ENCODE measurements around the gene CGNL1.

CGNL1 gene

GRCh38 chr15:57551715-57552677 is 175.7 kb downstream of the CGNL1 start:
- TF ChIP-seq REST (IDR thresholded peaks at IDR 0.05; ENCODE audit: insufficient read depth in 1 of 2, low read depth in 2 of 2, low read length in 2 of 2) (no peak), POLR2AphosphoS5 (IDR thresholded peaks at IDR 0.05; ENCODE audit: low read depth, low read length) (no peak), FOXP2 (optimal IDR thresholded peaks at IDR 0.05; ENCODE audit: borderline replicate concordance, extremely low read depth, extremely low read length, insufficient read depth) (no peak), TAF1 (IDR thresholded peaks at IDR 0.05; ENCODE audit: borderline replicate concordance, insufficient read depth, low read length) (no peak)

- TF ChIP-seq TAF1 (IDR thresholded peaks at IDR 0.05; ENCODE audit: borderline replicate concordance, insufficient read depth, low read length) (no peak), SIN3A (IDR thresholded peaks at IDR 0.05; ENCODE audit: borderline replicate concordance, insufficient read depth, low read length) (no peak), REST (IDR thresholded peaks at IDR 0.05; ENCODE audit: insufficient read depth in 1 of 2, low read depth in 2 of 2, low read length in 2 of 2) (no peak), FOXP2 (optimal IDR thresholded peaks at IDR 0.05; ENCODE audit: borderline replicate concordance, extremely low read depth, extremely low read length, insufficient read depth) (no peak), POLR2AphosphoS5 (IDR thresholded peaks at IDR 0.05; ENCODE audit: low read depth, low read length) (no peak)
Observed at GRCh38 chr15:57552678-57553334, 176.5 kb downstream of the CGNL1 start.

- no peak for TF ChIP-seq TAF1 (IDR thresholded peaks at IDR 0.05; ENCODE audit: borderline replicate concordance, insufficient read depth, low read length)
- TF ChIP-seq REST (IDR thresholded peaks at IDR 0.05; ENCODE audit: insufficient read depth in 1 of 2, low read depth in 2 of 2, low read length in 2 of 2), result no peak
- TF ChIP-seq POLR2AphosphoS5 (IDR thresholded peaks at IDR 0.05; ENCODE audit: low read depth, low read length), result no peak
- no peak for TF ChIP-seq SIN3A (IDR thresholded peaks at IDR 0.05; ENCODE audit: borderline replicate concordance, insufficient read depth, low read length)
- no peak for TF ChIP-seq FOXP2 (optimal IDR thresholded peaks at IDR 0.05; ENCODE audit: borderline replicate concordance, extremely low read depth, extremely low read length, insufficient read depth)
Observed at GRCh38 chr15:57553526-57553925, 177.2 kb downstream of the CGNL1 start.

GRCh38 chr15:57554063-57554811 is 177.9 kb downstream of the CGNL1 start:
- TF ChIP-seq TAF1 (IDR thresholded peaks at IDR 0.05; ENCODE audit: borderline replicate concordance, insufficient read depth, low read length) (no peak), POLR2AphosphoS5 (IDR thresholded peaks at IDR 0.05; ENCODE audit: low read depth, low read length) (no peak), REST (IDR thresholded peaks at IDR 0.05; ENCODE audit: insufficient read depth in 1 of 2, low read depth in 2 of 2, low read length in 2 of 2) (no peak), SIN3A (IDR thresholded peaks at IDR 0.05; ENCODE audit: borderline replicate concordance, insufficient read depth, low read length) (no peak), FOXP2 (optimal IDR thresholded peaks at IDR 0.05; ENCODE audit: borderline replicate concordance, extremely low read depth, extremely low read length, insufficient read depth) (no peak)
